GM10847 (cell line): ENCODE results near the gene TRIO.

ENCODE experiments used
- POLR2A ChIP-seq: IDR thresholded peaks from 2 replicates; pipeline ENCODE4 v1.6.1; 2011; ENCODE audit not compliant: insufficient read length; ENCODE audit errors: extremely low read depth

The TRIO gene

GRCh38 chr5:14180437-14180836 lies 37.3 kb downstream of the TRIO start:
- no peak for TF ChIP-seq POLR2A

GRCh38 chr5:14181299-14181968 lies 38.3 kb downstream of the TRIO start:
- no peak for TF ChIP-seq POLR2A

- no peak for TF ChIP-seq POLR2A
These were observed 39.6 kb downstream of the TRIO start for GRCh38 chr5:14182761-14183160.

- no peak for TF ChIP-seq POLR2A
These were observed 40.2 kb downstream of the TRIO start for GRCh38 chr5:14183187-14183939.

GRCh38 chr5:14184082-14184481 lies 40.9 kb downstream of the TRIO start:
- no peak for TF ChIP-seq POLR2A

- no peak for TF ChIP-seq POLR2A
These were observed 41.6 kb downstream of the TRIO start for GRCh38 chr5:14184725-14185124.

- TF ChIP-seq POLR2A = no peak
These were observed 42.4 kb downstream of the TRIO start for GRCh38 chr5:14185326-14186058.

GRCh38 chr5:14186059-14186830 lies 43.1 kb downstream of the TRIO start:
- TF ChIP-seq POLR2A = no peak

- TF ChIP-seq POLR2A = no peak
These were observed 44.0 kb downstream of the TRIO start for GRCh38 chr5:14187157-14187556.

GRCh38 chr5:14187660-14188059 lies 44.5 kb downstream of the TRIO start:
- no peak for TF ChIP-seq POLR2A

GRCh38 chr5:14188778-14189177 lies 45.6 kb downstream of the TRIO start:
- TF ChIP-seq POLR2A = no peak

- no peak for TF ChIP-seq POLR2A
These were observed 46.5 kb downstream of the TRIO start for GRCh38 chr5:14189680-14190079.

GRCh38 chr5:14190194-14191164 lies 47.3 kb downstream of the TRIO start:
- TF ChIP-seq POLR2A = no peak

GRCh38 chr5:14191325-14191724 lies 48.2 kb downstream of the TRIO start:
- no peak for TF ChIP-seq POLR2A
